ENCODE data around the gene EIF6.
"Not testable (repeated sequence)": the region's sequence is repeated elsewhere in the genome, so short reads cannot be mapped to it uniquely, and the experiment has no call there.

EIF6 gene

DNA sequence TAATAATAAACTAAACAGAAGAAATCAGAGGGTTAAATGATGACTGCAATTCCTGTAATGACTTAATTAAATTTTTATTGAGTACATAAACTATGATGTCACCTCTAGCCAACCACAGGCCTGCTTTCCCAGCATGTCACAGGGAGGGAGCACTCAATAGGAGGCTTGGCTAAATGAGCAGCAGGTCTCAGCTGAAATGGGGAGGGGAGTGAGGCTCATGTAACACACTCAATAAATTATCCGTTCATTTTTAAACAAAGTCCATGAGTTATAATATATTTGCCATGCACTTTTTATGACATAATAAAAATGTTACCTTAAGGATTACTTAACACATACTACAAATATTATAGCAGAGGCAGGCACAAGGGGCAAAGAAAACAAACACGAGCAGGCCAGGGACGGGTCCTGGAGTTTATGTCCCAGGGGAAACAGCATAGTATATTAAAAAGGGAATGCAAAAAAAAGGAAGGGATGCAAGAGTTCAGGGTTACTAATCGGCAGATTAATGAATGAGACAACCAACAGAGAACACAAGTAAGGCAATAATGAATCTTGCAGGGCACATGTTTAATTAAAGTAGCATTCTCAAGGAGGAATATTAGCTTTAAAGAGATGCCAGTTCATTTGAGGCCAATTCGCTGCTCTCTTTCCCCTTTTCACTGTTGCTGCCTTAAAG is 34.8 kb upstream of the EIF6 start:
- Mint-ChIP-seq H3K9me3 (no peaks in the 10 kb centered on the region), H3K36me3 (ENCODE audit: low read depth) (peaks cover 4% of the 10 kb centered on the region), H3K4me1 (ENCODE audit: low read depth) (peaks cover 24% of the 10 kb centered on the region), H3K4me3 (no peak overlapping the region), H3K27ac (no peak overlapping the region), H3K27me3 (ENCODE audit: low read depth) (no peaks in the 10 kb centered on the region)
- DNase-seq (ENCODE audit: low spot score): no peak

DNA sequence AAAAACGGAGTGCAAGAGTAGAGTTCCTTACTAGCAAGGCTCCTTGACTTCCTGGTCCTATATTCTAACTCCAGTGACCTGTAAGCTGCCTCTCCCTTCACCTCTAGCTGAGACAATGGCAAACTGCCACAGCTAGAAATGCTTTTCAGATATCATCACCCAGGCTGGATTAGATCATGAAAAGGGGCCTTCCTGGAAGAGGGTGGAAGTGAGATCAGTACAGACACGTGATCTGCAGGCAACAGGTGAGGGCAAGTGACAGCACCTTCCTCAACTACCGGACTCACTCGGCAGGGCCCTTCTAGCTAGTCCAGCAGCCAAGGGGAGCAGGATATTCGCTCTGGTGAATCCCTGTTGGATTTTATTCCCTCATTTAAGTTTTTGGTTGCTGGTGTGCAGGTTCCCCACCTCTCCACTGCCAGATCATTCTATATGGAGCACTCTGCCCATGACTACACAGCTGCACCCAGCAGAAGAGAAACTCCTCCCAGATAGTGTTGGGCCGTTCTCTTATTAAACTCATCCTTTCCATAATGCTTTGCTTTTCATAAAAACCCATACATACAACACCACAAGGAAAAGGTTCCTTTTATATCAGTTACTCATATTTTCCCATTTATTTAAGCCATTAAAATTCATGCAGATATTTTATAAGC is 34.1 kb upstream of the EIF6 start:
- Mint-ChIP-seq H3K9me3 (no peaks in the 10 kb centered on the region), H3K27ac (no peak overlapping the region), H3K4me1 (ENCODE audit: low read depth) (peaks cover 24% of the 10 kb centered on the region), H3K27me3 (ENCODE audit: low read depth) (no peaks in the 10 kb centered on the region), H3K36me3 (ENCODE audit: low read depth) (peaks cover 5% of the 10 kb centered on the region), H3K4me3 (no peak overlapping the region)
- DNase-seq (ENCODE audit: low spot score): no peak

- no peak for DNase-seq (ENCODE audit: low spot score)
- Mint-ChIP-seq H3K27me3 (ENCODE audit: low read depth) (no peaks in the 10 kb centered on the region), H3K4me3 (no peak overlapping the region), H3K4me1 (ENCODE audit: low read depth) (peaks cover 26% of the 10 kb centered on the region), H3K27ac (no peak overlapping the region), H3K36me3 (ENCODE audit: low read depth) (peaks cover 7% of the 10 kb centered on the region), H3K9me3 (no peaks in the 10 kb centered on the region)
These were observed 33.0 kb upstream of the EIF6 start for GRCh38 chr20:35317416-35318210.

DNA sequence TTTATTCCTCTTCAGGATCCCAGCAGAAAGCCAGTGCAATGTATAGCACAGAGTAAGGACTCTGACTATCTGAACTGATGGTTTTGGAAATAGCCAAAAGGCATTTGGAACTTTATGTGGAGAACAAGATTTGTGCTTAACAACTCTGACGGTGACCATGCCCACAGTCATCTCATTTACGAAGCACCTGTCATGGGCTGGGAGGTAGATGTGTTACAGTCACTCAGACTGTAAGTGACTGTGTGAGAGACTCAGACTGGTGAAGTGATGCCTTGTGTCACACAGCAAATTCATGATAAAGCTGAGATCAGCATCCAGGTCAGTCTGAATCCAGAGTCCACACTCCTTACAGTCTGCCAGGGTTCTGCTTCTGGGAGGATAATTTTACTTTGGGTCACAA is 31.5 kb upstream of the EIF6 start:
- Mint-ChIP-seq H3K4me3 (no peak overlapping the region), H3K27me3 (ENCODE audit: low read depth) (no peaks in the 10 kb centered on the region), H3K9me3 (no peaks in the 10 kb centered on the region), H3K36me3 (ENCODE audit: low read depth) (peaks cover 11% of the 10 kb centered on the region), H3K27ac (no peak overlapping the region), H3K4me1 (ENCODE audit: low read depth) (peaks cover 33% of the 10 kb centered on the region)
- DNase-seq (ENCODE audit: low spot score): no peak

DNA sequence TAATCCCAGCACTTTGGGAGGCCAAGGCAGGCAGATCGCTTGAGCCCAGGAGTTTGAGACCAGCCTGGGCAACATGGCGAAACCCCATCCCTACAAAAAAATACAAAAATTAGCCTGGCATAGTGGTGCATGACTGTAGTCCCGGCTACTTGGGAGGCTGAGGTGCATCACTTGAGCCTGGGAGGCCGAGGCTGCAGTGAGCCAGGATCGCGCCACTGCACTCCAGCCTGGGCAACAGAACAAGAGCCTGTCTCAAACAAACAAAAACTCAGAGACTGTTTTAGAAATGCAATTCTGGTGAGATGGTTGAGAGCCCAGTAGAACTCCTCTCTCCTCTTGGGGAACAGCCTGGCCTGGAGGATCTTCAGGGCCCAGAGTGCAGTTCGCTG is 31.1 kb upstream of the EIF6 start:
- H3K27ac Mint-ChIP-seq; H3K9me3 Mint-ChIP-seq; H3K27me3 Mint-ChIP-seq (ENCODE audit: low read depth); H3K4me3 Mint-ChIP-seq; DNase-seq (ENCODE audit: low spot score): not testable (repeated sequence)
- Mint-ChIP-seq H3K4me1 (ENCODE audit: low read depth) (peaks cover 35% of the 10 kb centered on the region), H3K36me3 (ENCODE audit: low read depth) (peaks cover 11% of the 10 kb centered on the region)

DNA sequence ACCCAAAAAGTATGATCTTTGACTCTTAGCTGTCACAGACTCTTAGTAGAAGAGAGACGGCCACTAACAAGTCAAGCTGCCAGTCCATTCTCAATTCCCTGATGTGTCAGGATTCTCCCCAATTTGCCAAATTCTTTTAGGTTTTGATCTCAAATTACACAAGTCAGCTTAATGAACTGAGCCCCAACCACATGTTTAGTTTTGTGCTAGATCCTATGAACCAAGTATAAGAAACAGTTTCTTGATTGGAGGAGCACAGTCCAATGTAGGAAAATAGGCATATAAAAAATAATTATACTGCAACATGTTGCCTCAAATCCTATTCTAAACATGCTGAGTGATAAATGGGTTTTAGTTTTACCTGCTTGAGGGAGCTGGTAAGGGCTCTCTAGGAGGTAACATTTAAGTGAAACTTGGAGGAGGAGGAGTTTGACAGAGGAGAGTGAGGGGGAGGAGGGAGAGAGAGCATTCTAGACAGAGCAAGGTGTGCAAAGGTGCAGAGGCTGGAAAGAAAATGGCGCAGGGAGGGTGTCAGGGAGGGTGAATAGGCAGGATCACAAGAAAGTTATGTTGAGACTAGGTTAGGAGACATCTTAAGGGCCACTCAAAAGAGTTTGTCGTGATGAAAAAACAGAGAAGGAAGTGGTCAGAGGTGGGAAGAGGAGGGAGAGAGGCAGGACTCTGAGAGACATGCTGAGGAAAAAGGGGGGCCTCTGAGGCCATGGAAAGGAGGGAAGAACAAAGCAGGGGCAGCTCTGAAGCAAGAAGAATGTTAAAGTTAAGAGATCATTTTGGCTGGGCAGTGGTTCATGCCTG is 30.5 kb upstream of the EIF6 start:
- H3K36me3 Mint-ChIP-seq (ENCODE audit: low read depth): peaks cover 12% of the 10 kb centered on the region
- H3K4me3 Mint-ChIP-seq: peak overlapping the region; percentile 9
- H3K27me3 Mint-ChIP-seq (ENCODE audit: low read depth): no peaks in the 10 kb centered on the region
- no peaks in the 10 kb centered on the region for H3K9me3 Mint-ChIP-seq
- peaks cover 35% of the 10 kb centered on the region for H3K4me1 Mint-ChIP-seq (ENCODE audit: low read depth)
- no peak for DNase-seq (ENCODE audit: low spot score)
- H3K27ac Mint-ChIP-seq: peak overlapping the region; percentile 82

GRCh38 chr20:35312318-35312717 is 27.7 kb upstream of the EIF6 start:
- no peak overlapping the region for H3K4me3 Mint-ChIP-seq
- peak; percentile 40 for DNase-seq (ENCODE audit: low spot score)
- peaks cover 28% of the 10 kb centered on the region for H3K4me1 Mint-ChIP-seq (ENCODE audit: low read depth)
- peak overlapping the region; percentile 41 for H3K27ac Mint-ChIP-seq
- no peaks in the 10 kb centered on the region for H3K27me3 Mint-ChIP-seq (ENCODE audit: low read depth)
- H3K36me3 Mint-ChIP-seq (ENCODE audit: low read depth): peaks cover 18% of the 10 kb centered on the region
- no peaks in the 10 kb centered on the region for H3K9me3 Mint-ChIP-seq

DNA sequence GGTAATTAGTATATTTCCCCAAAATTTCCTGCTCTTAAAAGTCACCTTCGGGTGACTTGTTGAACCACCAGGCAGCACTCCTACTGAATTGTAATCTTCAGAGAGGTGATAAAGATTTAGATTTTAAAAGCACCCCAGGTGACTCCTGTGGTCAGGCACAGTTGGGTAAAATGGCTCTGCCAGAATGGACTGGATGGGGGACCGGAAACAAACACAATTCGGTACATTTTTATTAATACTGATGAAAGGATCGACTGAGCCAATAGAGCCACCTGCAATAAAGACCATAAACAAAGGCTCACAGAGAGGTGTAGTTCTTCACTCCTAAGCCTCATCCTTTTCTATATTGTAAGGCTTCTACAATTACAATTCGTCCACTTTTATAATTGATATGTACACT is 27.2 kb upstream of the EIF6 start:
- no peak overlapping the region for H3K27ac Mint-ChIP-seq
- peaks cover 18% of the 10 kb centered on the region for H3K36me3 Mint-ChIP-seq (ENCODE audit: low read depth)
- H3K4me1 Mint-ChIP-seq (ENCODE audit: low read depth): peaks cover 33% of the 10 kb centered on the region
- H3K27me3 Mint-ChIP-seq (ENCODE audit: low read depth): no peaks in the 10 kb centered on the region
- DNase-seq (ENCODE audit: low spot score): no peak
- no peaks in the 10 kb centered on the region for H3K9me3 Mint-ChIP-seq
- H3K4me3 Mint-ChIP-seq: no peak overlapping the region

- no peak overlapping the region for H3K27ac Mint-ChIP-seq
- DNase-seq (ENCODE audit: low spot score): peak; percentile 58
- H3K36me3 Mint-ChIP-seq (ENCODE audit: low read depth): peaks cover 19% of the 10 kb centered on the region
- no peak overlapping the region for H3K4me3 Mint-ChIP-seq
- peaks cover 37% of the 10 kb centered on the region for H3K4me1 Mint-ChIP-seq (ENCODE audit: low read depth)
- no peaks in the 10 kb centered on the region for H3K9me3 Mint-ChIP-seq
- H3K27me3 Mint-ChIP-seq (ENCODE audit: low read depth): no peaks in the 10 kb centered on the region
These were observed 26.8 kb upstream of the EIF6 start for GRCh38 chr20:35311409-35311808.

DNA sequence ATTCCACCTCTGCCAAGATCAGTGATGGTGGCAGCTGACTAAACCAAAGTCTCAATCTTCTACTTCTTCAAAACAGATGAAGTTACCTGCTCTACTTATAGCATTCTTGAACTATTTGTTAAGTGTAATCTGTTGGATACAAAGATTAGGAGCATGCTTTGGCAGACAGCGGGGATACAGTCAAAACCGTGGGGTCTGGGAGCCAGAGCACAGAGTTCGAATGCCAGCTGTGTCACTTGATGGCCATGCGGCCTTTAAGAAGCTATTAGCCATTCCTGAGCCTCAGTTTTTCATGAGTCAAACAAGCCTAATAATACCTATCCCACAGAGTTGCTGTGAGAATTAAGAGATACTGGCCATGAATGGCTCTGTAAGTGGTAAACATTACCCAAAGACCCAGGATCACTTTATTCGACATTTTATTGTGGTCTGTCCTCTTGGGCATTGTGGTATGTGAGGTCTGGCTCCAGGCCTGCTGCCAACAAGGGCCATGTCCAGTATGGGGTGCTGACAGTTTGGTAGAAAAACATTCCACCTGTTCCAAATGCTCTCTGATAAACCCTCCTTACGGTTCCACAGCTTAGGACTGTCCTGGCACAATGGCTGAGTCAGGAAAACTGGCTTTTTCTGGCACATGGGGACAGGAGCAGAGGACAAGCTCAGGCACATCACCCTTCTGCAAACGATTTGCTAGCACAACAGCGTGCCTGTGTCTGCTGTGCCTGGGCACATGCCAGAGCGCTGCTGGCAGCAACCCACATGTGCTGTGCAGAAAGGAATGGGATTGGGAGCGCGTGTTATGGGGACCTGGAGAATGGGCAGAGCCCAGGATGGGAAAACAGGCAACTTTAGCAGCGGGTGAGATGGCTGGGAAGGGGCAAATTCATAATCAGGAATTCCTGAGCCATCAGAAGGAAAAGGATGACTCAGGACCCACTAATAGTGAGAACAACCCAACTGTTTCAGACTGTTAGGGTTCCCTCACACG is 23.4 kb upstream of the EIF6 start:
- Mint-ChIP-seq H3K36me3 (ENCODE audit: low read depth) (peaks cover 16% of the 10 kb centered on the region), H3K4me1 (ENCODE audit: low read depth) (peaks cover 44% of the 10 kb centered on the region), H3K27ac (peak overlapping the region; percentile 17), H3K4me3 (no peak overlapping the region), H3K27me3 (ENCODE audit: low read depth) (no peaks in the 10 kb centered on the region), H3K9me3 (no peaks in the 10 kb centered on the region)
- DNase-seq (ENCODE audit: low spot score): no peak

DNA sequence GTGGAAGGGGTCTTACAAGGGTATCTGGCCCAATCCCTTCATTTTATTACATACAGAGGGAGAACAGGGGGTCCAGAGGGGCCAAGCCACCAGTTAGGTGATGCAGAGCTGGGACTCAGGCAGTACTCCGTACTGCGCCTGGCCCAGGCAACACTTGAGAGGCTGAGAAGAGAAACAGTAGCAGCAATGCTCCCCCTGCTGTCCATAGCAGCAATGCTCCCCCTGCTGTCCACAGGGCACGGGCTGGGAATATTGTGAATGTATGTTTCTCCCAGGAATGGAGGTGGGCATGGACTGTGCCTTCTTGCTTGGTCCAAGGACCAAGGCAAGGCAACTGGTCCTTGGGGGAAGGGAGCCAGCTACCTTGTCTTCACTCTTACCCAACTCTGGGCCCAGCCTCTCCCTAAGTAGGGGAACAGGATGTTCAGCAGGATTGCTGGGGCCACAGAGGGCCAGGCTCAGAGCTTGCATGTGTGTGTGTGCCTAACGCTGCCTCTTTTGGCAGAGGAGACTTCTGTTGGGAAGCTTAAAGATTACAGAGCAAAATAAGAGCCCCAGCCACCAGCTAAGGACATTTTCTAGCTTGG is 22.5 kb upstream of the EIF6 start:
- Mint-ChIP-seq H3K27ac (no peak overlapping the region), H3K4me1 (ENCODE audit: low read depth) (peaks cover 37% of the 10 kb centered on the region), H3K36me3 (ENCODE audit: low read depth) (peaks cover 10% of the 10 kb centered on the region), H3K4me3 (no peak overlapping the region), H3K9me3 (no peaks in the 10 kb centered on the region), H3K27me3 (ENCODE audit: low read depth) (no peaks in the 10 kb centered on the region)
- DNase-seq (ENCODE audit: low spot score): no peak

- peaks cover 10% of the 10 kb centered on the region for H3K36me3 Mint-ChIP-seq (ENCODE audit: low read depth)
- DNase-seq (ENCODE audit: low spot score): peak; percentile 88
- H3K9me3 Mint-ChIP-seq: no peaks in the 10 kb centered on the region
- peaks cover 34% of the 10 kb centered on the region for H3K4me1 Mint-ChIP-seq (ENCODE audit: low read depth)
- peak overlapping the region; percentile 84 for H3K27ac Mint-ChIP-seq
- peak overlapping the region; percentile 48 for H3K4me3 Mint-ChIP-seq
- no peaks in the 10 kb centered on the region for H3K27me3 Mint-ChIP-seq (ENCODE audit: low read depth)
These were observed 21.3 kb upstream of the EIF6 start for GRCh38 chr20:35305682-35306556.
